Activated CD8-positive, alpha-beta memory T cell treated with anti-CD3 and anti-CD28 coated beads, Interleukin-2, amount 10 ng/mL, durations not matched to agents 7 days and 5 days (primary cell): ENCODE data around the gene RABGAP1L. TPM values are rescaled to one million over a fixed set of nuclear protein-coding genes. Genes with fewer than 3 reads are reported as not detected.
"Not testable (repeated sequence)": the region's sequence is repeated elsewhere in the genome, so short reads cannot be mapped to it uniquely, and the experiment has no call there.

ENCODE experiments used
- ATAC-seq: fragments of 150-1000 bp; cut with Tn5 transposase; one replicate; pipeline ENCODE4 v1.10.0; 2021; ENCODE audit warnings: moderate library complexity
- CTCF ChIA-PET: fragments of 350-600 bp; sonication (Branson Sonifier 250); formaldehyde crosslinking; loops from one replicate; lab custom pipeline; 2021; ENCODE audit warnings: antibody characterized with exemption; lab: Charles Lee
- DNase-seq: peaks from one replicate; pipeline ENCODE4 v3.0.0-alpha.2; 2020
- H3K27ac Mint-ChIP-seq: one replicate; pipeline ENCODE4 v1.8.0; 2021; ENCODE audit warnings: mild to moderate bottlenecking, mixed read lengths
- H3K27me3 Mint-ChIP-seq: one replicate; pipeline ENCODE4 v1.8.0; 2021; ENCODE audit warnings: mixed read lengths
- H3K36me3 Mint-ChIP-seq: one replicate; pipeline ENCODE4 v1.8.0; 2021; ENCODE audit warnings: mild to moderate bottlenecking, mixed read lengths
- H3K4me1 Mint-ChIP-seq: one replicate; pipeline ENCODE4 v1.8.0; 2021; ENCODE audit warnings: mixed read lengths
- H3K4me3 Mint-ChIP-seq: one replicate; pipeline ENCODE4 v1.8.0; 2021; ENCODE audit warnings: mild to moderate bottlenecking, moderate library complexity, mixed read lengths
- H3K9me3 Mint-ChIP-seq: one replicate; pipeline ENCODE4 v1.8.0; 2022; ENCODE audit warnings: low read depth, mixed read lengths
- total RNA-seq, 2 experiments: library from RNA; stranded (reverse); gene quantifications; one replicate each; pipeline ENCODE4 v1.2.3, GENCODE V29; 2021

RABGAP1L gene
- total RNA-seq, 2 experiments from 2014 or later = 60.5 to 83.5 TPM

DNA sequence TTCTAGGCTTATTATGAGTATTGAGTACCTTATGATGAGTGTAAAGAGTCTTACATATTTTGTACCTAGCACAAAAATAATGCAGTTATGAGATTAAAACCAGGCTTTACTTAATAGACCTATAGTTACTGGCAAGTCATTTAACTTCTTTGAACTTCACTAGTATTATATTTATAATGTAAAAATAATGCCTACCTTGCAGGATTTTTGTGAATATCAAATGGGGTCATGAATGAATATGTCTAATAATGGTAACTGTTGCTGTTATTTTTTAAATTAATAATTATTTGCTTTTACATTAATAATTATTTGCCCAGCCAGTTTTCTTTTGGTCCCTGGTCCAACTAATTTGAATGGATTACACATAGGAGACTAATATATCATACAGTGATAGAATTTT lies 530.9 kb downstream of the RABGAP1L start:
- Mint-ChIP-seq H3K27me3 (no peaks in the 10 kb centered on the region), H3K4me1 (peaks cover 6% of the 10 kb centered on the region), H3K9me3 (peaks cover 2% of the 10 kb centered on the region), H3K27ac (no peak overlapping the region), H3K36me3 (peaks cover 10% of the 10 kb centered on the region), H3K4me3 (no peak overlapping the region)
- ATAC-seq = no peak
- CTCF ChIA-PET = no interaction called here
- no peak for DNase-seq

DNA sequence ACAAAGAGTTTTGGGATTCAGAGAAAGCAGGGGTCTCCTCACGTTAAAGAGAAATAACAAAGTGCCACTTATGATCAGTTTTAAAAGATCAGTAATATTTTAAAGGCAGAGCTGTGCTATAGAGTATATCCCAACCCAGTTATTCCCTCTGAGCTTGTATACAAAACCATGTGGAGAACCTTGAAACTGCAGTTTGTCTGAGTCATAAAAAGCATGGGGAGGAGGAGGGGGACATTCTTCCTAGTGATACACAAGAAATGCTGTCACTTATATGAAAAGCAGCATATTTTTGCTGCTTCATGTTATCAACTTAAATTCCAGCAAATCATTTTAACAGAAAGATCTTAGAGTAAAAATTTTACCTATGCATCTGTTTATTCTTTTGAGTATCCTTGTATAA lies 533.0 kb downstream of the RABGAP1L start:
- H3K4me1 Mint-ChIP-seq = no peaks in the 10 kb centered on the region
- ATAC-seq = no peak
- CTCF ChIA-PET = no interaction called here

DNA sequence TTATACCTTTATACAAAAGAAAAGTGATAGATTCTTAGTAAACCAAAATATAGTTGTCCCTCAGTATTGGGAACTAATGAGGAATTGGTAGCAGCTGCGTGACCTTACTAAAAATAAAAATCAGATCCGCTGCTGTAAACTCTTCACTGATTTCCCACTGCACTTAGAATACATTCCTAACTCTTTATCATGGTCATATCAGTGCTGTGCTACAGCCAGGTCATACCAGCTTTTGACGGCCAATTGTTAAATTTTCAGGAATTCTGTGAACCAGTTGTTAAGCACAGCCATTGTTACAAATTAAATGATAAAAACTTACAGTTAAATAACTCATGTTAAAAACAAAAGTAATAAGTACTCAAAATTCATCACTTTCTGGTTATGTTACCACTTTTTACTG lies 533.8 kb downstream of the RABGAP1L start:
- DNase-seq = no peak
- CTCF ChIA-PET = no interaction called here
- no peak for ATAC-seq
- H3K4me1 Mint-ChIP-seq = no peaks in the 10 kb centered on the region
- H3K27ac Mint-ChIP-seq = no peak overlapping the region
- no peaks in the 10 kb centered on the region for H3K27me3 Mint-ChIP-seq
- no peak overlapping the region for H3K4me3 Mint-ChIP-seq
- H3K9me3 Mint-ChIP-seq = peaks cover 2% of the 10 kb centered on the region
- H3K36me3 Mint-ChIP-seq = peaks cover 6% of the 10 kb centered on the region

More for the DNA sequence above, 533.0 kb downstream of the RABGAP1L start:
- Mint-ChIP-seq H3K4me3 (no peak overlapping the region), H3K27ac (no peak overlapping the region), H3K9me3 (peaks cover 2% of the 10 kb centered on the region), H3K36me3 (peaks cover 6% of the 10 kb centered on the region), H3K27me3 (no peaks in the 10 kb centered on the region)
- no peak for DNase-seq

DNA sequence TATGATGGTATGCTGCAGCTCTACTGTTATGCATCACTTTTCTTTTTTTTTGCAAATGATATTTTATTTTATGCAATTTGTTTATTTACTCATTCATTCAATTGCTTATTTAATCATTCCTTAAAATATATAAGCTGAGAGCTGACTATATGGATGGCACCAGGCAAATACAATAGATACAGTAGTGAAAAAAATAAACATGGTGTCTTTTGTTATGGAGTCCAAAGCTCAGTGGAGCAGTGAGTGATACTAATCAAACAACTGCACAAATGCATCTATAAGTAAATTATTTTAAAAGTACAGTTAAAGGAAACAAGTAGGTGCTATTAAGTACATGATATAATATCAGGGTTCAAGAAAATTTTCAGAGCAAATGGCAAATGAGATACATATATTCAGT lies 534.2 kb downstream of the RABGAP1L start:
- ATAC-seq, H3K27ac Mint-ChIP-seq, H3K4me1 Mint-ChIP-seq, H3K4me3 Mint-ChIP-seq, H3K36me3 Mint-ChIP-seq, CTCF ChIA-PET, H3K9me3 Mint-ChIP-seq, H3K27me3 Mint-ChIP-seq, DNase-seq: not testable (repeated sequence)

DNA sequence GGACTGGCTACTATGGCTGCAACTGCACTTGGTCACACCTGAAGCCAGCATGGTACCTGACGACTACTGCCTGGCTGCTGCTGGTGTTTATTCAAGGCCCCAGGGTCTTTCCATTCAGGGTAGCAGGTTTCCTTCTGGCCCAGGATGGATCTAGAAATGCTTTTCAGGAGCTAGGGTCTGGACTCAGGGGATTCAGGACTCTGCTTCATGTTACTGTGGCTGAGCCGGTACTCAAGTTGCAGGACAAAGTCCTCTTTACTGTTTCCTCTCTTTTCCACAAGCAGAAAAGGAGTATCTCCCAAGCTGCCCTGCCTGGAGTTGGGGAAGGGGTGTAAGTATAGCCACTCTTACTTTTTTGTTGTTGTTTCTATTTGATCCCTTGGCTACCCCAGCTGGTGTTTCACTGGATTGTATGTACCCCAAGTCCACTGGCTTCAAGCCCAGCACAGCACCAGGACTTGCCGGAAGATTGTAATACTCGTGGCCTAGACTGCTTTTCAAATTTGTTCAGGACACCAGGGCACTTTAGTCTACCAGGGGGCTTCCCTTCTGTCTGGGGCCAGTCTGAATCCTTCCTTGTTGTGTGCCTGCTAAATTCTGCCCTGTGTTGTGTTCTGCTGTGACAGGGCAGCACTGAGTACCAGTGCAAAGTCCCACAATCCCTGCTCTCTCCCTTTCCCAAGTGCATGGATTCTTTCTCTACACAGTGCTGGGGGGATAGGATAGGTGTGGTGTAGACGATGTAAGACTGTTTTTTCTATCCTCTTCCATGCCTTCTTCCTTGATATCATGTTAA lies 536.9 kb downstream of the RABGAP1L start:
- H3K36me3 Mint-ChIP-seq = peaks cover 7% of the 10 kb centered on the region
- no peak overlapping the region for H3K4me3 Mint-ChIP-seq
- DNase-seq (no peak), ATAC-seq (no peak)
- no peaks in the 10 kb centered on the region for H3K27me3 Mint-ChIP-seq
- no peaks in the 10 kb centered on the region for H3K4me1 Mint-ChIP-seq
- H3K27ac Mint-ChIP-seq = no peak overlapping the region
- CTCF ChIA-PET = no interaction called here
- H3K9me3 Mint-ChIP-seq = peaks cover 2% of the 10 kb centered on the region

DNA sequence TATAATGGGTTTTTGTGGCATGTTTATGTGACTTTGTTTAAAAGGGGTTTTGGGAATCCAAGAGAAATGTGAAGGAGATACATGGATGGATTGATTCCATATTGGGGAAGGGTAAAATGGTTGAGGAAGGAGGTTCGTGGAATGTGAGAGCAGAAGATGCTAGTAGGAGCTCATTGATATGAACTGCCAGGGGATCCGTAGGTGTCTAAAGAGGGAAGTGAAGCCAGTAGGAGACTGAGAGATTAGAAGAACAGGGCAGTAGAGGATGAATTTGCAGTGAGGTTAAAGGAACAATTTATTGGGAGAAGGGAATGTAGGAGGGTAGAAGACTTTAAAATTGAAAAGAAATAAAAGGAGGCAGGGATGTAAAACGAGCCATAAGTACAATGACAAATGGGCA lies 541.0 kb downstream of the RABGAP1L start:
- Mint-ChIP-seq H3K27me3 (no peaks in the 10 kb centered on the region), H3K4me1 (no peaks in the 10 kb centered on the region), H3K9me3 (no peaks in the 10 kb centered on the region), H3K36me3 (peaks cover 7% of the 10 kb centered on the region), H3K27ac (no peak overlapping the region), H3K4me3 (no peak overlapping the region)
- no peak for ATAC-seq
- no peak for DNase-seq
- CTCF ChIA-PET = no interaction called here

GRCh38 chr1:174700775-174701174 lies 541.5 kb downstream of the RABGAP1L start:
- ATAC-seq (no peak), DNase-seq (no peak)
- H3K9me3 Mint-ChIP-seq = no peaks in the 10 kb centered on the region
- H3K27ac Mint-ChIP-seq = no peak overlapping the region
- peaks cover 7% of the 10 kb centered on the region for H3K36me3 Mint-ChIP-seq
- no peaks in the 10 kb centered on the region for H3K4me1 Mint-ChIP-seq
- no peaks in the 10 kb centered on the region for H3K27me3 Mint-ChIP-seq
- CTCF ChIA-PET = interaction anchor here (0.9 kb wide), 1 partner anchor 24 kb away, joined by 3 read pairs; no protein-coding TSS in a partner anchor
- H3K4me3 Mint-ChIP-seq = no peak overlapping the region

DNA sequence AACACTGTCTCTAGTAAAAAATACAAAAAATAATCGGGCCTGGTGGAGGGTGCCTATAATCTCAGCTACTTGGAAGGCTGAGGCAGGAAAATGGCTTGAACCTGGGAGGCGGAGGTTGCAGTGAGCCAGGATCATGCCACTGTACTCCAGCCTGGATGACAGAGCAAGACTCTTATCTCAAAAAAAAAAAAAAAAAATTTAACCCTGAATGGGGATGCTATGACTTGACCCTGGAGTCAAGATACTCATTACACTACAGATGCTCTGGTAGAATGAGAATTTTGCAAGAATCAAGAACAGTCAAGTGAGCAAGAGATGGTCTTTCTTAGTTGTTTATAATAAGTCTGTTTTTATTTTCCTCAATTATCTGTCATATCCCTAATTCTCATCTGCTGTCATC lies 542.2 kb downstream of the RABGAP1L start:
- CTCF ChIA-PET = interaction anchor here (0.9 kb wide), 1 partner anchor 23 kb away, joined by 3 read pairs; no protein-coding TSS in a partner anchor
- Mint-ChIP-seq H3K27ac (no peak overlapping the region), H3K27me3 (no peaks in the 10 kb centered on the region), H3K9me3 (no peaks in the 10 kb centered on the region), H3K4me1 (no peaks in the 10 kb centered on the region), H3K4me3 (no peak overlapping the region), H3K36me3 (peaks cover 7% of the 10 kb centered on the region)
- ATAC-seq = no peak
- no peak for DNase-seq

DNA sequence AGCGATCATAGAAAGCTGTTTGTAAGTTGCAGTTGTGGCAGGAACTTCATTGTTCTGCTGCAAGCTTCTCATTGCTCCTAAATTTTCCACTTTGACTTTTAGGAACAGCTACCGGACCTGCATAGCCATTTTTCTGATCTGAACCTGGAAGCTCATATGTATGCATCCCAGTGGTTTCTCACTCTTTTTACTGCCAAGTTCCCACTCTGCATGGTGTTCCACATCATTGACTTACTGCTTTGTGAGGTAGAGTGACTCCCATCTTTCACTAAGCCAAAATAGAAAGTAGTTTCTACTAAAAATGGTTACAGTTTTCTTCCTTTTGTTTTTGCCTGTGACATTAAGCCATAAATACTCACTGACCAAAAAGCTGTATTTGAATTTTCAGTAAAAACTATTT lies 542.7 kb downstream of the RABGAP1L start:
- no peaks in the 10 kb centered on the region for H3K27me3 Mint-ChIP-seq
- ATAC-seq (no peak), DNase-seq (no peak)
- H3K9me3 Mint-ChIP-seq = no peaks in the 10 kb centered on the region
- H3K4me3 Mint-ChIP-seq = no peak overlapping the region
- peaks cover 10% of the 10 kb centered on the region for H3K36me3 Mint-ChIP-seq
- H3K27ac Mint-ChIP-seq = no peak overlapping the region
- CTCF ChIA-PET = no interaction called here
- no peaks in the 10 kb centered on the region for H3K4me1 Mint-ChIP-seq

GRCh38 chr1:174703309-174703708 lies 544.0 kb downstream of the RABGAP1L start:
- DNase-seq = no peak
- no peak overlapping the region for H3K27ac Mint-ChIP-seq
- CTCF ChIA-PET = no interaction called here

GRCh38 chr1:174704300-174704699 lies 545.0 kb downstream of the RABGAP1L start:
- H3K36me3 Mint-ChIP-seq = peaks cover 23% of the 10 kb centered on the region
- H3K27ac Mint-ChIP-seq = no peak overlapping the region
- DNase-seq (no peak), ATAC-seq (no peak)
- H3K27me3 Mint-ChIP-seq = no peaks in the 10 kb centered on the region
- no peaks in the 10 kb centered on the region for H3K4me1 Mint-ChIP-seq
- CTCF ChIA-PET = no interaction called here
- no peak overlapping the region for H3K4me3 Mint-ChIP-seq
- H3K9me3 Mint-ChIP-seq = no peaks in the 10 kb centered on the region

More at GRCh38 chr1:174703309-174703708, 544.0 kb downstream of the RABGAP1L start:
- no peaks in the 10 kb centered on the region for H3K9me3 Mint-ChIP-seq
- H3K4me3 Mint-ChIP-seq = no peak overlapping the region
- no peak for ATAC-seq
- H3K4me1 Mint-ChIP-seq = no peaks in the 10 kb centered on the region
- peaks cover 20% of the 10 kb centered on the region for H3K36me3 Mint-ChIP-seq
- H3K27me3 Mint-ChIP-seq = no peaks in the 10 kb centered on the region

GRCh38 chr1:174710868-174711845 lies 551.8 kb downstream of the RABGAP1L start:
- ATAC-seq (no peak), DNase-seq (no peak)
- CTCF ChIA-PET = no interaction called here
- Mint-ChIP-seq H3K36me3 (peaks cover 30% of the 10 kb centered on the region), H3K27ac (no peak overlapping the region), H3K4me3 (no peak overlapping the region), H3K9me3 (peaks cover 4% of the 10 kb centered on the region), H3K4me1 (no peaks in the 10 kb centered on the region), H3K27me3 (no peaks in the 10 kb centered on the region)

DNA sequence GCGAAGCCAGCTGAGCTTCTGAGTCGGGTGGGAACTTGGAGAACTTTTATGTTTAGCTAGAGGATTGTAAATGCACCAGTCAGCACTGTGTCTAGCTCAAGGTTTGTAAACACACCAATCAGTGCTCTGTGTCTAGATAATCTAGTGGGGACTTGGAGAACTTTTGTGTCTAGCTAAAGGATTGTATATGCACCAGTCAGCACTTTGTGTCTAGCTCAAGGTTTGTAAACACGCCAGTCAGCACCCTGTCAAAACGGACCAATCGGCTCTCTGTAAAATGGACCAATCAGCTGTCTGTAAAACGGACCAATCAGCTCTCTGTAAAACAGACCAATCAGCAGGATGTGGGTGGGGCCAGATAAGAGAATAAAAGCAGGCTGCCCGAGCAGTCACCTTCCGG lies 552.5 kb downstream of the RABGAP1L start:
- H3K4me3 Mint-ChIP-seq, H3K27me3 Mint-ChIP-seq, ATAC-seq, H3K4me1 Mint-ChIP-seq, H3K9me3 Mint-ChIP-seq, H3K27ac Mint-ChIP-seq, CTCF ChIA-PET, DNase-seq: not testable (repeated sequence)
- H3K36me3 Mint-ChIP-seq = peaks cover 29% of the 10 kb centered on the region
